Right lobe of liver (tissue), 6 donors: ENCODE results near the gene AP1B1. TPM values are rescaled to one million over a fixed set of nuclear protein-coding genes. Genes with fewer than 3 reads are reported as not detected.

Experiments used
- ATAC-seq, 4 donors: fragments of 200-7000 bp; cut with Tn5 transposase; one replicate each; pipeline ENCODE4 v1.9.1; 2020; ENCODE audit warnings: mild to moderate bottlenecking in 4 of 4, moderate library complexity in 4 of 4
- DNase-seq, 3 donors: peaks; one replicate each; pipeline ENCODE4 v3.0.0-alpha.2; 2020
- H3K27ac ChIP-seq, 3 donors: fragments of 200-600 bp; one replicate each; pipeline ENCODE4 v1.8.0; 2022
- H3K27me3 ChIP-seq, 2 donors: fragments of 200-600 bp; one replicate each; pipeline ENCODE4 v1.8.0; 2022
- H3K36me3 ChIP-seq, 4 donors: fragments of 200-600 bp; sonication (generic) in 1 of 4; one replicate each; pipeline versions ENCODE4 v1.5.1 to v1.8.0; 2017 to 2022; ENCODE audit warnings: control low read depth in 1 of 4
- H3K4me1 ChIP-seq, 4 donors: fragments of 200-600 bp; sonication (generic) in 1 of 4; one replicate each; pipeline versions ENCODE4 v1.5.1 to v1.8.0; 2017 to 2022; ENCODE audit warnings: control low read depth in 1 of 4
- H3K4me3 ChIP-seq, 3 donors: fragments of 200-600 bp; one replicate each; pipeline ENCODE4 v1.8.0; 2022
- H3K9me3 ChIP-seq, 4 donors: fragments of 200-600 bp; sonication (generic) in 1 of 4; one replicate each; pipeline versions ENCODE4 v1.5.1 to v1.8.0; 2017 to 2022; ENCODE audit warnings: control low read depth in 1 of 4
- POLR2A ChIP-seq: fragments of 450-650 bp; IDR thresholded peaks from one replicate; pipeline ENCODE4 v1.6.1; 2017; ENCODE audit warnings: antibody characterized with exemption, mild to moderate bottlenecking
- WGBS: methylation state at CpG from one replicate; pipeline ENCODE4 v1.1.6; 2018; ENCODE audit warnings: low coverage, low lambda C conversion rate; ENCODE audit not compliant: insufficient coverage; ENCODE audit errors: missing lambda C conversion rate; 5-methylcytosine and 5-hydroxymethylcytosine counted together
- intact Hi-C, 2 donors: fragments of 100-400 bp; cut with DNase I; formaldehyde crosslinking; loops; one replicate each; pipeline versions ENCODE4 v1.11.2 to v1.14.1; 2022
- total RNA-seq, 6 experiments: library from RNA; depleted of rRNA in 2 of 6; stranded (reverse); fragments of >200 nt in 2 of 6; fragmentation: NEBNext Ultra II Directional in 3 of 6; extraction: Animal tissue kit (Norgen Biotek cat#: 25700) in 3 of 6; gene quantifications; one replicate each; pipeline versions ENCODE4 v1.1.0 to v1.2.4, GENCODE V29; 2016 to 2023
- TF ChIP-seq, protein P1 (sequence below), 4 donors: fragments of 200-600 bp in 3 of 4; fragments of 450-650 bp in 1 of 4; IDR thresholded peaks; one replicate each; pipeline versions ENCODE4 v1.5.1 to v1.8.0; 2016 to 2022; ENCODE audit warnings: antibody characterized with exemption in 4 of 4, mild to moderate bottlenecking in 2 of 4
- donor health status: DM: no; HTN: yes; CAD: no.
- donor health status: DM: no; HTN: no; CAD: no.
- donor health status: DM: no; HTN: no; CAD: no.
- donor health status: DM: no; HTN: yes; CAD: no.
- donor health status: DM: no; HTN: yes; CAD: no.

AP1B1 gene
- total RNA-seq, 6 experiments from 2014 or later, result 35.7 to 63.2 (median 44.4) TPM

DNA sequence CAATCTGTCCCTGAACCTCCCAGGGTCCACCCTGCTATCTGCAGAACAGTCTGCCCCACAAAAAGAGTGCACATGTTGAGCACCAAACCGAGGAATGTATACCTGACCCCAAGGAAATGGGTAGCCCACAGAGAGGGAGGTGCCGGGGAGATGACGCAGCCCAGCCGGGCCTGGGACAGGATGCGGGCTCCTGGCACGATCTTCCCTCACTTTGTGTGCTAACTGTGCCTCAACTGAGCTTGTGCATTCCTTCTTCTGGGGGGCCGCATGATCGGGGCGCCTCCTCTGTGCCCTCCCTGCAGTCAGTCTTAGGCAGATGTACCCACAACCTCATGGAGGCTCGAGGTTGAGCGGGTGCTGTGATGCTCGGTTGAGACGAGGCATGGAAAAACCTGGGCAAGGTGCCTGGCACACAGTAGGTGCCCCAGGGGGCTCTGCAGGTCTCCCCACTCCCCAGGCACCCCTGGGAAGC lies 79.5 kb downstream of the AP1B1 start:
- peaks cover 0 to 10% (median 6%) of the 10 kb centered on the region in 4 donors for H3K4me1 ChIP-seq
- ATAC-seq, result no peak
- peak in 2 of 3 donors; percentile 25 to 52 for DNase-seq
- TF ChIP-seq, protein P1, sequence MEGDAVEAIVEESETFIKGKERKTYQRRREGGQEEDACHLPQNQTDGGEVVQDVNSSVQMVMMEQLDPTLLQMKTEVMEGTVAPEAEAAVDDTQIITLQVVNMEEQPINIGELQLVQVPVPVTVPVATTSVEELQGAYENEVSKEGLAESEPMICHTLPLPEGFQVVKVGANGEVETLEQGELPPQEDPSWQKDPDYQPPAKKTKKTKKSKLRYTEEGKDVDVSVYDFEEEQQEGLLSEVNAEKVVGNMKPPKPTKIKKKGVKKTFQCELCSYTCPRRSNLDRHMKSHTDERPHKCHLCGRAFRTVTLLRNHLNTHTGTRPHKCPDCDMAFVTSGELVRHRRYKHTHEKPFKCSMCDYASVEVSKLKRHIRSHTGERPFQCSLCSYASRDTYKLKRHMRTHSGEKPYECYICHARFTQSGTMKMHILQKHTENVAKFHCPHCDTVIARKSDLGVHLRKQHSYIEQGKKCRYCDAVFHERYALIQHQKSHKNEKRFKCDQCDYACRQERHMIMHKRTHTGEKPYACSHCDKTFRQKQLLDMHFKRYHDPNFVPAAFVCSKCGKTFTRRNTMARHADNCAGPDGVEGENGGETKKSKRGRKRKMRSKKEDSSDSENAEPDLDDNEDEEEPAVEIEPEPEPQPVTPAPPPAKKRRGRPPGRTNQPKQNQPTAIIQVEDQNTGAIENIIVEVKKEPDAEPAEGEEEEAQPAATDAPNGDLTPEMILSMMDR (IDR thresholded peaks at IDR 0.05), result no peak
- TF ChIP-seq POLR2A, result no peak
- H3K4me3 ChIP-seq, result no peak overlapping the region
- no peaks in the 10 kb centered on the region for H3K36me3 ChIP-seq
- no peaks in the 10 kb centered on the region for H3K9me3 ChIP-seq
- no peak overlapping the region for H3K27ac ChIP-seq
- no peaks in the 10 kb centered on the region for H3K27me3 ChIP-seq
- WGBS, result no CpG with 5 or more reads among the region's 13 CpGs
- intact Hi-C loops, result loop anchor here in 1 of 2 donors (10.0 kb wide), 1 partner anchor 46 kb away; no protein-coding TSS in a partner anchor

DNA sequence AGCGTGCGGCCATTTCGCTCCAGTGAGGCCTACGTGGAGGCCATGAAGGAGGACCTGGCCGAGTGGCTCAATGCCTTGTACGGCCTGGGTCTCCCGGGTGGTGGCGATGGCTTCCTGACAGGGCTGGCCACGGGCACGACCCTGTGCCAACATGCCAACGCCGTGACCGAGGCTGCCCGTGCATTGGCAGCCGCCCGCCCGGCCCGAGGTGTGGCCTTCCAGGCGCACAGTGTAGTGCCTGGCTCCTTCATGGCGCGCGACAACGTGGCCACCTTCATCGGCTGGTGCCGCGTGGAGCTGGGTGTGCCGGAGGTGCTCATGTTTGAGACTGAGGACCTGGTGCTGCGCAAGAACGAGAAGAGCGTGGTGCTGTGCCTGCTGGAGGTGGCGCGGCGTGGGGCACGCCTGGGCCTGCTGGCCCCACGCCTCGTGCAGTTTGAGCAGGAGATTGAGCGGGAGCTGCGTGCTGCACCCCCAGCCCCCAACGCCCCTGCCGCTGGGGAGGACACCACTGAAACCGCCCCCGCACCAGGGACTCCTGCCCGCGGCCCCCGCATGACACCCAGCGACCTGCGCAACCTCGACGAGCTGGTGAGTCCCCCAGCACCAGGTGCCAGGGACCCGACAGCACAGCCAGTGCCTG lies 80.1 kb downstream of the AP1B1 start:
- ATAC-seq (no peak), DNase-seq (no peak)
- H3K36me3 ChIP-seq, result no peaks in the 10 kb centered on the region
- peaks cover under 1 to 9% (median 5%) of the 10 kb centered on the region in 4 donors for H3K4me1 ChIP-seq
- H3K27ac ChIP-seq, result no peak overlapping the region
- intact Hi-C loops, result loop anchor here in 1 of 2 donors (10.0 kb wide), 1 partner anchor 47 kb away; no protein-coding TSS in a partner anchor
- no peak overlapping the region for H3K4me3 ChIP-seq
- no peaks in the 10 kb centered on the region for H3K9me3 ChIP-seq
- TF ChIP-seq POLR2A, result no peak
- TF ChIP-seq, protein P1 (IDR thresholded peaks at IDR 0.05), result no peak
- WGBS, result no CpG with 5 or more reads among the region's 50 CpGs
- H3K27me3 ChIP-seq, result no peaks in the 10 kb centered on the region

- H3K36me3 ChIP-seq, result no peaks in the 10 kb centered on the region
- intact Hi-C loops, result loop anchor here in 1 of 2 donors (10.0 kb wide), 1 partner anchor 47 kb away; no protein-coding TSS in a partner anchor
- ATAC-seq (no peak), DNase-seq (no peak)
- peak overlapping the region; percentile 50 to 81 (median 66) for H3K27ac ChIP-seq
- no peaks in the 10 kb centered on the region for H3K27me3 ChIP-seq
- 18% methylated on average over 6 of the region's 20 CpGs for WGBS
- H3K4me1 ChIP-seq, result peaks cover 2 to 13% (median 7%) of the 10 kb centered on the region in 4 donors
- H3K9me3 ChIP-seq, result no peaks in the 10 kb centered on the region
- TF ChIP-seq, protein P1 (IDR thresholded peaks at IDR 0.05), result no peak
- TF ChIP-seq POLR2A, result no peak
- H3K4me3 ChIP-seq, result peak overlapping the region; percentile 87 to 94 (median 89)
These were observed 80.7 kb downstream of the AP1B1 start for GRCh38 chr22:29307596-29308147.

- no peaks in the 10 kb centered on the region for H3K9me3 ChIP-seq
- no peaks in the 10 kb centered on the region for H3K27me3 ChIP-seq
- H3K4me3 ChIP-seq, result peak overlapping the region; percentile 87 to 94 (median 89)
- intact Hi-C loops, result loop anchor here in 1 of 2 donors (10.0 kb wide), 1 partner anchor 48 kb away; no protein-coding TSS in a partner anchor
- peak overlapping the region; percentile 50 to 81 (median 66) for H3K27ac ChIP-seq
- ATAC-seq, result peak; percentile 57 to 72 (median 66)
- H3K36me3 ChIP-seq, result no peaks in the 10 kb centered on the region
- peaks cover 2 to 19% (median 10%) of the 10 kb centered on the region in 4 donors for H3K4me1 ChIP-seq
- 57% methylated on average over 5 of the region's 83 CpGs for WGBS
- TF ChIP-seq, protein P1 (IDR thresholded peaks at IDR 0.05), result peak in 1 of 4 donors; percentile 18
- peak; percentile 36 for TF ChIP-seq POLR2A
- DNase-seq, result peak; percentile 85 to 89 (median 87)
These were observed 81.4 kb downstream of the AP1B1 start for GRCh38 chr22:29306835-29307595.
